Measurements from ENCODE around the gene SATB2. TPM values are rescaled to one million over a fixed set of nuclear protein-coding genes. Genes with fewer than 3 reads are reported as not detected.

Gene SATB2
- total and polyA plus RNA-seq, 2 donors (not counting 1 experiment from before 2014, with no cell fraction given) = 3.8 to 28.1 TPM

GRCh38 chr2:199230091-199230490, 227.6 kb downstream of the SATB2 start:
- Histone ChIP-seq H4K20me1 (ENCODE audit: control insufficient read depth, extremely low read depth, insufficient read depth, low read length) (no peaks in the 10 kb centered on the region), H3K9ac (ENCODE audit: insufficient read depth, low read length) (no peak overlapping the region), H3K27me3 (ENCODE audit: control insufficient read depth, insufficient read depth, low read length) (no peaks in the 10 kb centered on the region), H3K4me3 (replicated peaks in 1 of 4; ENCODE audit: control extremely low read depth in 1 of 4, insufficient read depth in 1 of 4, low read depth in 3 of 4, low read length in 4 of 4) (no peak overlapping the region), H3K79me2 (ENCODE audit: control insufficient read depth, insufficient read depth, low read length) (no peaks in the 10 kb centered on the region), H3K36me3 (ENCODE audit: control insufficient read depth, insufficient read depth, low read length) (no peaks in the 10 kb centered on the region), H3K4me2 (ENCODE audit: extremely low read depth, insufficient read depth, low read length) (no peak overlapping the region), H2AFZ (ENCODE audit: low read length) (no peak overlapping the region), H3K27ac (ENCODE audit: insufficient read depth, low read length) (no peak overlapping the region), H3K9me3 (ENCODE audit: control insufficient read depth, insufficient read depth, low read depth, low read length) (no peaks in the 10 kb centered on the region), H3K4me1 (ENCODE audit: control insufficient read depth, extremely low read depth, insufficient read depth, low read length) (no peaks in the 10 kb centered on the region)
- TF ChIP-seq EZH2 (IDR thresholded peaks at IDR 0.05; ENCODE audit: low read length, missing control alignments) = no peak
- DNase-seq (ENCODE audit: low read depth in 2 of 2) = peak in 1 of 2 donors; percentile 49

- no peaks in the 10 kb centered on the region for H3K36me3 ChIP-seq (ENCODE audit: control insufficient read depth, insufficient read depth, low read length)
- no peaks in the 10 kb centered on the region for H3K27me3 ChIP-seq (ENCODE audit: control insufficient read depth, insufficient read depth, low read length)
- H3K4me2 ChIP-seq (ENCODE audit: extremely low read depth, insufficient read depth, low read length) = peak overlapping the region; percentile 3
- no peaks in the 10 kb centered on the region for H3K4me1 ChIP-seq (ENCODE audit: control insufficient read depth, extremely low read depth, insufficient read depth, low read length)
- no peak overlapping the region for H3K4me3 ChIP-seq (replicated peaks in 1 of 4; ENCODE audit: control extremely low read depth in 1 of 4, insufficient read depth in 1 of 4, low read depth in 3 of 4, low read length in 4 of 4)
- no peak overlapping the region for H3K27ac ChIP-seq (ENCODE audit: insufficient read depth, low read length)
- DNase-seq (ENCODE audit: low read depth in 2 of 2) = peak; percentile 88 to 99
- H4K20me1 ChIP-seq (ENCODE audit: control insufficient read depth, extremely low read depth, insufficient read depth, low read length) = no peaks in the 10 kb centered on the region
- H3K9ac ChIP-seq (ENCODE audit: insufficient read depth, low read length) = no peak overlapping the region
- no peaks in the 10 kb centered on the region for H3K9me3 ChIP-seq (ENCODE audit: control insufficient read depth, insufficient read depth, low read depth, low read length)
- TF ChIP-seq EZH2 (IDR thresholded peaks at IDR 0.05; ENCODE audit: low read length, missing control alignments) = no peak
- TF ChIP-seq CTCF (conservative IDR thresholded peaks at IDR 0.05 in 1 of 2, IDR thresholded peaks at IDR 0.05 in 1 of 2; ENCODE audit: low read depth in 1 of 2, low read length in 2 of 2) = no peak
- no peak overlapping the region for H2AFZ ChIP-seq (ENCODE audit: low read length)
- H3K79me2 ChIP-seq (ENCODE audit: control insufficient read depth, insufficient read depth, low read length) = no peaks in the 10 kb centered on the region
These were observed 228.6 kb downstream of the SATB2 start for GRCh38 chr2:199228887-199229819.

- H3K27ac ChIP-seq (ENCODE audit: insufficient read depth, low read length) = no peak overlapping the region
- H4K20me1 ChIP-seq (ENCODE audit: control insufficient read depth, extremely low read depth, insufficient read depth, low read length) = no peaks in the 10 kb centered on the region
- no peaks in the 10 kb centered on the region for H3K79me2 ChIP-seq (ENCODE audit: control insufficient read depth, insufficient read depth, low read length)
- TF ChIP-seq CTCF (conservative IDR thresholded peaks at IDR 0.05 in 1 of 2, IDR thresholded peaks at IDR 0.05 in 1 of 2; ENCODE audit: low read depth in 1 of 2, low read length in 2 of 2) (no peak), EZH2 (IDR thresholded peaks at IDR 0.05; ENCODE audit: low read length, missing control alignments) (no peak)
- no peaks in the 10 kb centered on the region for H3K4me1 ChIP-seq (ENCODE audit: control insufficient read depth, extremely low read depth, insufficient read depth, low read length)
- no peak overlapping the region for H3K4me3 ChIP-seq (replicated peaks in 1 of 4; ENCODE audit: control extremely low read depth in 1 of 4, insufficient read depth in 1 of 4, low read depth in 3 of 4, low read length in 4 of 4)
- no peak overlapping the region for H3K9ac ChIP-seq (ENCODE audit: insufficient read depth, low read length)
- H3K36me3 ChIP-seq (ENCODE audit: control insufficient read depth, insufficient read depth, low read length) = no peaks in the 10 kb centered on the region
- DNase-seq (ENCODE audit: low read depth in 2 of 2) = peak; percentile 11 to 85
- no peaks in the 10 kb centered on the region for H3K9me3 ChIP-seq (ENCODE audit: control insufficient read depth, insufficient read depth, low read depth, low read length)
- no peak overlapping the region for H2AFZ ChIP-seq (ENCODE audit: low read length)
- H3K4me2 ChIP-seq (ENCODE audit: extremely low read depth, insufficient read depth, low read length) = no peak overlapping the region
- H3K27me3 ChIP-seq (ENCODE audit: control insufficient read depth, insufficient read depth, low read length) = no peaks in the 10 kb centered on the region
These were observed 233.9 kb downstream of the SATB2 start for GRCh38 chr2:199223791-199224190.

Measured in fibroblast of lung (primary cell).